HG03108 (cell line): ENCODE results near the gene NBPF1.
"Not testable (repeated sequence)": the region's sequence is repeated elsewhere in the genome, so short reads cannot be mapped to it uniquely, and the experiment has no call there.

ENCODE experiments used
- ATAC-seq: cut with Tn5 transposase; IDR thresholded peaks from one replicate; pipeline ENCODE4 v1.9.1; 2021; ENCODE audit warnings: moderate library complexity; ENCODE audit not compliant: unreplicated experiment

NBPF1 gene

DNA sequence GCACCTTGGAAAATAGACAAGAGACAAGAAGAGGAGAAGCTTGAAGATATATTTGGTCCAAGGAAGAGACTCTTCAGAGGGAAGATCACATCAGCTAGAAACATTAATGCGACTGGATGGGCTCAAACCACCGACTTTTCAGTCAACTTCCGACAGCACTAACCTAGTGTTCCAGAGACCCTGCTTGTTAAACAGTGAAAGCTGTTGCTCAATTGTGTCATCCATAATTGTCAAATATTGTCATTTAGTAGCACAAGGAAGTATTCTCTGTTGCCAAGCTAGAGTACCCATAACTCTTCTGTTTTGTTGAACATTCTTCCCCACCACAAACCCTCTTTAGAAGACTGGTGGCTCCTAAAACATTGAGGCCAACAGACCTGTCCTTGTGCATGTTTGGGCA, 56.3 kb downstream of the NBPF1 start:
- not testable (repeated sequence) for ATAC-seq

DNA sequence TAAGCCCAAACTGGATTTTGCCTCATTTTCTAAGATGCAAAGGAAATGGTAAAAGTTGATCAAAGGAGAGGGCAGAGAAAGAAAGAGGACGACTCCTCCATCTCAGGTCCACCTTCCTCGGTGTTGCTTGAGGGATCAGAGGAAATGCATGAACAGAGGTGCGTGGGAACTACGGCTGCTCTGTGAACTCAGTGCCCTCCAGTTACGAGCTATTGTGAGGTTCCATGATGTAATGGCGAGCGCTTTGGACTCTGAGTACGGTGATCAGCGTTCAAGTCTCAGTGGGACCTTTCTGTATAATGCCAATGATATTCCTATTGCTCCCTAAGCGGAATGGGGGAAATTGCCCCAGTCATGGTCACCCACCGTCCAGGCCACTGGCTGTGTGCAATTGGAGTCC, 60.1 kb downstream of the NBPF1 start:
- ATAC-seq, result not testable (repeated sequence)

DNA sequence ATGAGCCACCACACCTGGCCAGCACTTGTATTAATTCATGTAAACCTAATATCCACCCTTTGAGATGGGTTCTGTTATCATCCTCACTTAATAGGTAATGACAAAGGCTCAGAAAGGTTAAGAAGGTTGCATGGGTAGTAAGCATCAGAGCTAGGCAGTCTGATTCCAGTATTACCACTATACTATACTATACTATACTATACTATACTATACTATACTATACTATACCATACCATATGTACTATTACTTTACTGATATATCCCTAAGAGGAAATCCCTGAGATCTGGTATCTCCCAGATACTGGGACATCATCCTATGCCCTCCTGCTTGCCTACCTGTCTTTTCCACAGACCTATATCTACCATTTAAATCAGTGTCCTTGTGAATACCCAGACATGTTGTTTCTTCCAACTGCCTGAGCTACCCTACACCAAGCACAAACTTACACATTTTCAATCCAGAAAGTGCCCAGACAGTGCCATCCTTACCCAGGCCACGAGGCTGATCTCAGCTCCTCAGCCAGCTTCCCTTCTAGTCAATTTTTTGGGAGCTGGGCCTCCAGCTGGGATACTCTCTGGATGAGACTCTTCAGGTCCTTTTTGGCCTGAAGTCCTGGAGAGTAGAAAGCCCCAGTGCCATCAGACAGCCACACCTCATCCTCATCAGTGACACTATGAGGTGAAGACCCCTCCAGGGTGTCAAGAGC, 63.0 kb downstream of the NBPF1 start:
- ATAC-seq, result not testable (repeated sequence)

DNA sequence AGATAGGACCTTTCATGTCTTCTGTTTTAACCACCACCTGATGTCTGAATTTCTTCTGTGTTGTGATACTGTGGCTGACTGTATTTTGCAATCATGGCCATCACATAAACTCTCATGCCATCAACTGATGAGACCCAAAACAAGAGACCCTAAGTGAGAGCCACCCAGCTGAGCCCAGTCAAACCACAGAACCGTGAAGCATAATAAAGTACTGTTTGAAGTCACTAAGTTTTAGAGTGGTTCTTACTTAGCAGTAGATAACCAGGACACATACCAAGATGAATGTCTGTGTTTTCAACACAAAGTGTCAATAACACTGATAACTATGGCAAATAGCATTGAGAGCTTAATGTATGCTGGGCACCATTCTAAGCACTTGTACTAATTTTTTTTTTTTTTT, 63.8 kb downstream of the NBPF1 start:
- ATAC-seq, result not testable (repeated sequence)

DNA sequence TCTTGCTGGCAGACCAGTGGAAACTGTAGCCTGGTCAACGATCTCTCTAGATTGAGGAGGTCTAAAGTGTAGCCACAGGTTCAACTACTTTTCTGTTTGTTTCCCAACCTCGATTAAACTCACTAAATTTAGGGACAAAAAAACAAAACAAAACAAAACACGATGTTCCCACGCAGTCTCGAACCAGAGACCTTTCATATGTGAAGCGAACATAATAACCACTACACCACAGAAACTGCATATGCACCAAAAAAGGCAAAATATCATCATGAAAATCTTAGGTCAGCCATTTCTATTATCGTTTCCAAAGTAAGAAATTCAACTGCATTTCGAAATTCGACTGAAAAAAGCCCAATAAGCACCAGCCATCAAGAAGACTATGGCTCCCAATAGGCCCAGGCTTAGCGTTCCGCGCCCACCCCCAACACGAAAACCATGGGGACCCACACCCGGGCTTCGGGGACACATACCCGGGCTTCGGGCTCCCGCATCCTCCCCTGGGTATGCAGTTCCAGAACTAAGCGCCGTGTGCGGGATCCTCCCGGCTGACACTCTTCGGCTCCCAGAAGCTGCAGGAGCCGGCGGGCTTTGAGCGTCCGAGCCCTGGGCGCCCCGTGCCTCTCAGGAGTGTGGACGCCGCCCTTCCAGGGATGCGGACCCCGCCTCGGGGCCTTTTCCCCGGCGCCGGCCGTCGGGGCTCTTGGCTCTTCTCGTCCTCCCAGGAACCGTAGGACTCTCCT, 65.7 kb downstream of the NBPF1 start:
- not testable (repeated sequence) for ATAC-seq

DNA sequence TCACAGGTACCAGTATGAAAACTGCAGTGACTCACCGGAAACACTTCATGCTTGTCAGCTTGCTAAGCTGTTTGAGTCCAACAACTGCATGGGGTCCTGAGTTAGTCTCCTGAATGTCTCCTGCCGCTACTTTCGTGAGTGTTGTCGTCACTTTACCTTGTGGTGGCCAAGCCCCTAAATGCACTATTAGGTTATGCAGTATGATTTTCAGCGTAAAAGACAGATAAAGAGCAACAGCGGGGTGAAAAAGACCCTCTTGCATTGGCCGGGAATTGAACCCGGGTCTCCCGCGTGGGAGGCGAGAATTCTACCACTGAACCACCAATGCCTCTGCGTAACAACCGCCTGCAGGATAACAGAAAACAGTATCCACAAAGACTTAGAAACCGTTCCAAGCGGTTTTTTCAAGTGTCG, 67.7 kb downstream of the NBPF1 start:
- ATAC-seq, result not testable (repeated sequence)

DNA sequence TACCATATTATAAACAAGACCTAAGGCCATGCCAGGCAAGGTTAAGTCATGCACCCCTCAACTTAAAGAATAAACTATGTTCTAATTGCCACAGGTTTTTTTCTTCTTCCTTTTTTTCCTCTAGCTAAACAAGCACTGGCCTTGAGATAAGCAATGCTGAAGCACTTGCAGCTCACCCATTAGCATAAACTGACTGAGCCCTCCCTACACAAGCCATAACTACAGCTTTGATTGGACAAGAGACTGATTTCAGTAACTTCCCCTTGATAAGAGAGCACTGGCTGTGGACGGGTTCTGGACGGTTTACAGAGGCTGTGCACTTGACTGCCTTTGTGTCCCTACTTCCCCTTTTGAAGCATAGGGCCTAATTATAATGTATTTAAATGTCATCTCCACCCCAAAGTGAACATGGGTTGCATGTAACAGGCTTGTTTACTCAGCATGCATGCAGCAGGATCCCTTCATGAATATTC, 72.9 kb downstream of the NBPF1 start:
- ATAC-seq, result not testable (repeated sequence)

DNA sequence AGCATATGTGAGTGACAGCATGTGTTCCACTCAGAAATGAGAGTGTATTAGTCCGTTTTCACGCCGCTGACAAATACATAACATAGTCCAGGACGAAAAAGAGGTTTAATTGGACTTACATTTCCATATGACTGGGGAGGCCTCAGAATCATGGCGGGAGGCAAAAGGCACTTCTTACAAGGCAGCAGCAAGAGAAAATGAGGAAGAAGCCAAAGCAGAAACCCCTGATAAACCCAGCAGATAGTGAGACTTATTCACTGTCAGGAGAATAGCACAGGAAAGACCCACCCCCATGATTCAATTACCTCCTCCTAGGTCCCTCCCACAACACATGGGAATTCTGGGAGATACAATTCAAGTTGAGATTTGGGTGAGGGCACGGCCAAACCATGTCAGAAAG, 75.8 kb downstream of the NBPF1 start:
- not testable (repeated sequence) for ATAC-seq

DNA sequence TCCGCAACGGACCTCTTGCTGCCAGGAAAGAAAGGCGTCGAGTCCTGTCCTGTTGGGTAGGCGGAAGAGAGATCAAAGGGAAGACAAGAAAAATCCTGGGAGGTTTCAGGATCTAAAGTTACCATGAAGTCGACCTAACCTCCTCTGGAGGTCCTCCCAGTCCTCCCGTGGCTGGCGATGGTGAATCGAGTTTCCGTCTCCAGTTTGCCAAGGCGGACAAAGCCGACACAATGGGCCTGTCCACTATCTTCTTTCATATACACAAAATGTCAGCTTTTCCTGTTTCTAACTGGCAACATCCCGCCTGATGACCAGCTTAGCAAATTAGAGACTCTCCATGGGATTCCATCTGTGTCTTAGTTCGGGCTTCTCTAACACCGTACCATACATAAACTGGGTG, 76.6 kb downstream of the NBPF1 start:
- ATAC-seq, result not testable (repeated sequence)

DNA sequence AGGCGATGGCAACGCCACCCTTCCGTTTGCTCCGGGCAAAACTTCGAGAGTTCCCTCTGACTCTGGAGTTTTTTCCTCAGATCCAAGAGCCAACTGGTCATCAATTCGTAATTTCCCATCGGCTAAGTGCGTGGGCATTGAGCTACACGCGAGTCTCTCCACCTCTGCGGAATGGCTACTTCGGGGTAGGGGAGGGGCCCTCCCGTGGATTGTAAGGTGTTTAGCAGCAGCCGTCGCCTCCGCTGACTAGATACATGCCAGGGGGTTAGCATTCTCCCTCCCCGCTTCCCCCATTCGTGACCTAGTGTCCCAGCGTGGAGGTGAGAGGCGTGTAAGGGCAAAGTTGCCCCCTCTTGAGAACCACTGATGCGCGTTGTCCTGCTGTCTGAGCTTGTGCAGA, 77.5 kb downstream of the NBPF1 start:
- ATAC-seq, result not testable (repeated sequence)

DNA sequence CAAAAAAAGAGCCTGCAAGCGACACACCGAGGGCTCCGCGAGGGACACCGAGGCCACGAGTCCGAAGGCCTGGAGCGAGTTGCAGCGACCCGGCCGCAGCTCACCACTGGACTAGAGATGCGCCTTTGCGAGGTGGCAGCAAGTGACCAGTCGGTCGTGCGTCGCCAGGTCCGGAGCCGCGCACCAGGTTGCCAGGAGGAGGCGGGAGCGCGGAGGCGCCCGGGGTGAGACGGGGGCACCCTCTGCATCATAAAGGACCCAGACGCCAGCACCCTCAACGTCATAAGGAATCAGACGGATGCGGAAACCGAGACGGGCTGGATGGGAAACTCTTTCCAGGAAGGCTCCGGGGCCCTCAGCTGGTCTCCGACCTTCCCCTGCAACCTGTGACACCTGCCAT, 77.9 kb downstream of the NBPF1 start:
- not testable (repeated sequence) for ATAC-seq

DNA sequence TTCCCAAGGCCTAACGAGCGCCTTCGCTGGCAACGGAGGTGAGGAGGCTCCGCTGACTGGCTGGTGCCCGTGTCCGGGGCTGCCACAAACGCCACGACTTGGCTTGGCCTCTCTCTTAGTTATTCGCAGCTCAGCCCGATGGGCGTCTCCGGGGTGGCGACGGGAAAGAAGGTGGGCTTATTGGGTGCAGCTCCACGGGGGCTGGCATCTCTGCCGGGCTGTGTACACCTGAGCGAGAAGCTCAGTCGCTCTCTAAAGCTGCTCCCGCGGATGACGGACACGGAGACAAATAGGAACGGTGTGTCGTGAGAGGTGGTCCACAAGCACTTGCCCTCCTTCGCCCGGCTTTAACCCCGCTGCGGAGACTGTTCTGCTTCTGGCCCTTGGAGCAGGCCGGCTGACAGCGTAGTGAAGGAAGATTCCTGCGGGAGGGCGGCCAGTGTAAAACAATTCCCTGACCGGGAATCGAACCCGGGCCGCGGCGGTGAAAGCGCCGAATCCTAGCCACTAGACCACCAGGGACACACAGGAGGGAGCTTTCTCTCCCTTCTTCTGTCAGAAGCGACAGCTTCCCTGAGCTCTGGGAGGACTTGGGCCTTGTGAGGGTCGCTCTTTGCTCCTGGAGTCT, 78.4 kb downstream of the NBPF1 start:
- ATAC-seq, result not testable (repeated sequence)

DNA sequence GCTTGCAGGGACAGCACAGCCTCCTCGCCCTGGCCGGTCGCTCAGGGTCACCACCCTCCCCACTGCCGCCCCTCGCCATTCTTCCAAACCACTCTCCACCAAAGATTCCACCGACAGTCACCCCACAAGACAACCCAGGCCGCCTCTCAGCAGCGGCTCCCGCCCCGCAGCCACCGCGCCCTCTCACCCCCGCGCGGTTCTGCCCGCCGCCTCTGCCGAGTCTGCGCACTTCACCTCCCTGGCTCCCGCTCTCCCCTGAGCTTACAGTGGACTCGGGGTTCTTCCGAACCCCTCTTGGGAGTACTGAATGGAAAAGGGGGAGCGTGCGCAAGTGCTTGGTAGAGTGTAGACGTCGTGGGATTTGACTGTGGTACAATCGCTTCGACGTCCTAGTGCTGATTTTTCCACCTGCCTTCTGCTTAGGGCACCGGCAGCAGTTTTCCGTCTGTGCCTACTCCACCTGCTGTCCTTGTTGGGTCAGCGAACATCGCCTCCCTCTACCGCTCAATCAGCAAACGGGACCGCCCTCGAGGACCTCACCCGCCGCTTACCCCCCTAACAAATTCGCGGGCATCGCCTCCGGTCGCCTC, 79.0 kb downstream of the NBPF1 start:
- ATAC-seq, result not testable (repeated sequence)

DNA sequence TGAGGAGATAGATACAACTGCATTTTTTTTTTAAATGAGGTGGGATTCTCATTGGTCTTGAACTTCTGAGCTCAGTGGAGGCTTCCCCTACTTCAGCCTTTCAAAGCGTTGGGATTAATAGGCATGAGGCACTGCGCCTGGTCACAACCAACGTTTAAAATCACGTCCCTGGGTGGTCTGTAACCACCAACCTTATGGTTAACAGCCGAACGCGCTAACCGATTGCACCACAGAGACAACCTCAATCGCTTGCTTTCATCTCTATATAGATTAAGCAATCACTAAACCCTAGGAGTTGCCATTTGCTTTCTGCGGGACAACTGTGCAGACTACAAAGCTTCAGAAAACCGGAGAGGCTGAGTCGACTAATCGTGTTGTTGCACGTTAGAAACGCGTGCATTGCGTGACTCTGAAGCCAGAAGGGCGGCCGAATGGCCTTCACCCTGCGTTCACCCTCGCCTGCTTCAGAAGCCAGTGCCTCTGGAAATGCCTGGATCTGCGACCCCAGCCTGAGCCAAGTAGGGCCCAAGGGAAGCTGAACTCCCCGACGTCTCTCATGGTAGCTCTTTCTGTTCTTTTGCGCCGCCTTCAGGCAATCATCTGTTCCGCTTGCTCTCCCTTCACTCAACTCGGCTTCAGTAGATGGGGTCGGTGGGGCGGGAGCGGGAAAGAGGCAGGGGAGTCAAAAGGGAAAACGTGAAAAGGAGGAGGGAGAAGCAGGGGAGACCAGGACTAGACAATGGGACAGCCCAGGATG, 81.0 kb downstream of the NBPF1 start:
- not testable (repeated sequence) for ATAC-seq

DNA sequence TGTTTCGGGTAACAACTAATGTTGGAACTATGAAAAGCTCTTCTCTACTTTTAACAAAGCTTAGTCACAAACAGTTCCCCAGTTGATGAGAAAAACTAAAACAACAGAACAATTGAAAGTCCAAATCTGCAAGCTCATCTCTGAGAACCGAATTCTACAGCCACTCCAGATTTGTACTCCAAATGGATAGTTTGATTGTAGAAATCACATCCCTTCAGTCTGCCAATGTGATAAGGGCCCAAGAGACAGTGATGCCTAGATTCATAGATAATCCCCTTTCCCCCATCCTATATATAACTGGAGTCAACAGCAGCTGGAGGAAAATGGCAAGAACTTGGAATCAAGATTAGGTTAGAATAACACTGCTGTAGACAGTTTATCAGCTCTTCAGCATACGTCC, 85.0 kb downstream of the NBPF1 start:
- ATAC-seq, result not testable (repeated sequence)

DNA sequence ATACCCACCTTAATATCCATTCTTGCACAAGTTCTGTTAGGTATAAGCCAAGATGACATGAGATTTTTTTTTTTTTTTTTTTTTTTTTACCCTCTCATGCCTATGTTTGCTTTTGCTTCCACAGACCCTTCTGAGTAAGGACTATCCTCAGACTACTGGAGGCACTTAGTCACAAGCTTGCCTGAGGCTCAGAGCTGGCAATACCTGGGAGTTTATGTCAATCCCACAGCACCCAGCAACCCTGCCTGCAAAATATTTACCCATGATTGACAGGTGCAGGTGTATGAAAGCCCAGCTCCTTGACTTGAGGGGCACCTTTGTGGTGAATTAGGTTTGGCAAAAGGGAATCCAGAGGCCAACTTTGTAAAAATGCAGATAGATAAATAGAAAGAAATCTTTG, 87.6 kb downstream of the NBPF1 start:
- ATAC-seq, result not testable (repeated sequence)

DNA sequence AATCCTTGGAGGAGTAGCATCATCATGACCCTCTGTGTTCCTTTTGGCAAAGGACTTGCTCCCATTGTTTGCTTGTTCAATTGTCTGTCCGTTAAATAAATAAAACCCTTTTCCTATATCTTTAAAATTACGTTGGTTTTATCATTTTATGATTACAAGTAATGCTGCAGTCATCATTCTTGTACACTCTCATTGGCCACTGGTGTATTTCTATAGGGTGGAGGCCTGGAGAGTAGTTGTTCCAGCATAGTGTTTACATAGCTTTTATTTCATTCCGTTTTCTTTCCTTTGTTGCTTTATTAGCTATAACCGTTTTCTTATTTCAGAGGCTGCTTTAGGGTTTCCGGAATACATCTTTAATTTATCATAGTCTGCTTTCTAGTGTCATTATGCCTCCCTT, 91.7 kb downstream of the NBPF1 start:
- not testable (repeated sequence) for ATAC-seq

DNA sequence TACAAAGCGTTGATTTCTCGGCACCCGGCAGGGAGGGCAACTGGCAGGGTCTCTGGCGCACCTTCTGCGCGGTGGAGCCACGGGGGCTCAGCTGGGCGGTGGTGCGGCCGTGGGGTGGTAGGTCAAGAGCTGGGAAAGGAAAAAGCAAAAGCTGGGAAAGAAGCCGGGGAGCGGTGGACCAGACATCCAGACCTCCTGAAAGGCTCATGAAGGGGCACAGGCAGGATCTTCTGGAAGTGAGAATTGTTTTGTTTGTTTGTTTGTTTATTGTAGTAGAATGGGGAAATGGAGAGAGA, 92.1 kb downstream of the NBPF1 start:
- no peak for ATAC-seq

DNA sequence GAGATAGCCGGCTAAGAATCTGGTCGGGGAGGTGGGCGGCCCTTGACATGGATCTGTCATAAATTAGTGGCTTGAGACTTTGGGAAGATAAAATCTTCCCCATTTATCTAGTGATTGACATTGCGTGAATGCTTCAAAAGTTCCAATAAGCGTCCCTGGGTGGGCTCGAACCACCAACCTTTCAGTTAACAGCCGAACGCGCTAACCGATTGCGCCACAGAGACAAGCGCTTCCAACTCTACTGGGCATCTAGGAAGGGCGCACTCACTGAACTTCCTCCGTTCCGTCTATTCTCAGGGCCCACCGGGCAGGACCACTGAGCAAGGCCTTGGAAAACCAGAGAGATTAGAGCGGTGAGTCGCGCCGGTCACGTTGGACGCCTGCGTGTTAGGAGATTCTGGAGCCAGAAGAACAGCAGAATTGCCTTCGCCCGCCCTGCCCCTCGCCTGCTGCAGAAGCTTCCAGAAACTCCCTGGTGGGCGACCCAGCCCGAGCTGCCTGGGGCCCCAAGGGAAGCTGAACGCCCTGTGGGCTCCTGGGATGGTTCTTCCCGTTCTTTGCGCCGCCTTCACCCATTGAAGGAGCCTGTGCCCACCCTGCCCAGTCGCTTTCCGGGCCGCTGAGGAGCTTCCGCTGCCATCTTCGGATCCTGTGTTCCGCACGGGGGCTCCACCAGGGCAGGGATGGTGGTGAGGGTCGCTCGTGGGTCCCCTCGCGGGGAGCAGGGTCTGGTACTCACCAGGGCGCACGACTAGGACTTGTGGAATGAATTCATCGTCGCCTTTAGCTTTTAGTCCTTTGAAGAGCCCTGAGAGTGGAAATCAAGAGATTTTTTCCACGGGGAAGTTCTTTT, 92.7 kb downstream of the NBPF1 start:
- not testable (repeated sequence) for ATAC-seq
